Right lobe of liver (tissue), 6 donors: ENCODE measurements around the gene CRYM. TPM values are rescaled to one million over a fixed set of nuclear protein-coding genes. Genes with fewer than 3 reads are reported as not detected.

ENCODE experiments used
- ATAC-seq, 4 donors: fragments of 200-7000 bp; cut with Tn5 transposase; one replicate each; pipeline ENCODE4 v1.9.1; 2020; ENCODE audit warnings: mild to moderate bottlenecking in 4 of 4, moderate library complexity in 4 of 4
- DNase-seq, 3 donors: peaks; one replicate each; pipeline ENCODE4 v3.0.0-alpha.2; 2020
- H3K27ac ChIP-seq, 3 donors: fragments of 200-600 bp; one replicate each; pipeline ENCODE4 v1.8.0; 2022
- H3K27me3 ChIP-seq, 2 donors: fragments of 200-600 bp; one replicate each; pipeline ENCODE4 v1.8.0; 2022
- H3K36me3 ChIP-seq, 4 donors: fragments of 200-600 bp; sonication (generic) in 1 of 4; one replicate each; pipeline versions ENCODE4 v1.5.1 to v1.8.0; 2017 to 2022; ENCODE audit warnings: control low read depth in 1 of 4
- H3K4me1 ChIP-seq, 4 donors: fragments of 200-600 bp; sonication (generic) in 1 of 4; one replicate each; pipeline versions ENCODE4 v1.5.1 to v1.8.0; 2017 to 2022; ENCODE audit warnings: control low read depth in 1 of 4
- H3K4me3 ChIP-seq, 3 donors: fragments of 200-600 bp; one replicate each; pipeline ENCODE4 v1.8.0; 2022
- H3K9me3 ChIP-seq, 4 donors: fragments of 200-600 bp; sonication (generic) in 1 of 4; one replicate each; pipeline versions ENCODE4 v1.5.1 to v1.8.0; 2017 to 2022; ENCODE audit warnings: control low read depth in 1 of 4
- POLR2A ChIP-seq: fragments of 450-650 bp; IDR thresholded peaks from one replicate; pipeline ENCODE4 v1.6.1; 2017; ENCODE audit warnings: antibody characterized with exemption, mild to moderate bottlenecking
- WGBS: methylation state at CpG from one replicate; pipeline ENCODE4 v1.1.6; 2018; ENCODE audit warnings: low coverage, low lambda C conversion rate; ENCODE audit not compliant: insufficient coverage; ENCODE audit errors: missing lambda C conversion rate; 5-methylcytosine and 5-hydroxymethylcytosine counted together
- intact Hi-C, 2 donors: fragments of 100-400 bp; cut with DNase I; formaldehyde crosslinking; loops; one replicate each; pipeline versions ENCODE4 v1.11.2 to v1.14.1; 2022
- total RNA-seq, 6 experiments: library from RNA; depleted of rRNA in 2 of 6; stranded (reverse); fragments of >200 nt in 2 of 6; fragmentation: NEBNext Ultra II Directional in 3 of 6; extraction: Animal tissue kit (Norgen Biotek cat#: 25700) in 3 of 6; gene quantifications; one replicate each; pipeline versions ENCODE4 v1.1.0 to v1.2.4, GENCODE V29; 2016 to 2023
- TF ChIP-seq, protein P1 (sequence below), 4 donors: fragments of 200-600 bp in 3 of 4; fragments of 450-650 bp in 1 of 4; IDR thresholded peaks; one replicate each; pipeline versions ENCODE4 v1.5.1 to v1.8.0; 2016 to 2022; ENCODE audit warnings: antibody characterized with exemption in 4 of 4, mild to moderate bottlenecking in 2 of 4
- donor health status: DM: no; HTN: yes; CAD: no.
- donor health status: DM: no; HTN: no; CAD: no.
- donor health status: DM: no; HTN: no; CAD: no.
- donor health status: DM: no; HTN: yes; CAD: no.
- donor health status: DM: no; HTN: yes; CAD: no.

The CRYM gene
- total RNA-seq, 6 experiments from 2014 or later, result 4.4 to 14.9 (median 5.9) TPM

DNA sequence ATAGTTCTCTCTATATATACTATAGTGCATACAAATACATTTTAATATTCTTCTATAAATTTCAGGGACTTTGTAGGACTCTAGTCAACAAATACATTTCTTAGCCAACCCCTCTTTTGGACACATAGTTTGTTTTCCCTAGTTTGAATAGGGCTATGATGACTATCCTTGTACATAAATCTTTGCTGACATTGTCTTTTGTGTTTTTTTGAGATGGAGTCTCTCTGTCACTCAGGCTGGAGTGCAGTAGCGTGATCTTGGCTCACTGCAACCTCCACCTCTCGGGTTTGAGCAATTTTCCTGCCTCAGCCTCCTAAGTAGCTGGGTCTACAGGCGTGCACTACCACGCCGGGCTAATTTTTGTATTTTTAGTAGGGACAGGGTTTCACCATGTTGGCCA lies 41.3 kb downstream of the CRYM start:
- TF ChIP-seq, protein P1, sequence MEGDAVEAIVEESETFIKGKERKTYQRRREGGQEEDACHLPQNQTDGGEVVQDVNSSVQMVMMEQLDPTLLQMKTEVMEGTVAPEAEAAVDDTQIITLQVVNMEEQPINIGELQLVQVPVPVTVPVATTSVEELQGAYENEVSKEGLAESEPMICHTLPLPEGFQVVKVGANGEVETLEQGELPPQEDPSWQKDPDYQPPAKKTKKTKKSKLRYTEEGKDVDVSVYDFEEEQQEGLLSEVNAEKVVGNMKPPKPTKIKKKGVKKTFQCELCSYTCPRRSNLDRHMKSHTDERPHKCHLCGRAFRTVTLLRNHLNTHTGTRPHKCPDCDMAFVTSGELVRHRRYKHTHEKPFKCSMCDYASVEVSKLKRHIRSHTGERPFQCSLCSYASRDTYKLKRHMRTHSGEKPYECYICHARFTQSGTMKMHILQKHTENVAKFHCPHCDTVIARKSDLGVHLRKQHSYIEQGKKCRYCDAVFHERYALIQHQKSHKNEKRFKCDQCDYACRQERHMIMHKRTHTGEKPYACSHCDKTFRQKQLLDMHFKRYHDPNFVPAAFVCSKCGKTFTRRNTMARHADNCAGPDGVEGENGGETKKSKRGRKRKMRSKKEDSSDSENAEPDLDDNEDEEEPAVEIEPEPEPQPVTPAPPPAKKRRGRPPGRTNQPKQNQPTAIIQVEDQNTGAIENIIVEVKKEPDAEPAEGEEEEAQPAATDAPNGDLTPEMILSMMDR (IDR thresholded peaks at IDR 0.05), result no peak
- TF ChIP-seq POLR2A, result no peak
- peaks cover 0 to 16% (median 3%) of the 10 kb centered on the region in 4 donors for H3K4me1 ChIP-seq
- H3K9me3 ChIP-seq, result no peaks in the 10 kb centered on the region
- DNase-seq (no peak), ATAC-seq (no peak)
- no peaks in the 10 kb centered on the region for H3K36me3 ChIP-seq
- no peak overlapping the region for H3K4me3 ChIP-seq
- H3K27ac ChIP-seq, result no peak overlapping the region
- intact Hi-C loops, result no loop called here
- no peaks in the 10 kb centered on the region for H3K27me3 ChIP-seq
- WGBS, result 87% methylated on average over 5 of the region's 5 CpGs

DNA sequence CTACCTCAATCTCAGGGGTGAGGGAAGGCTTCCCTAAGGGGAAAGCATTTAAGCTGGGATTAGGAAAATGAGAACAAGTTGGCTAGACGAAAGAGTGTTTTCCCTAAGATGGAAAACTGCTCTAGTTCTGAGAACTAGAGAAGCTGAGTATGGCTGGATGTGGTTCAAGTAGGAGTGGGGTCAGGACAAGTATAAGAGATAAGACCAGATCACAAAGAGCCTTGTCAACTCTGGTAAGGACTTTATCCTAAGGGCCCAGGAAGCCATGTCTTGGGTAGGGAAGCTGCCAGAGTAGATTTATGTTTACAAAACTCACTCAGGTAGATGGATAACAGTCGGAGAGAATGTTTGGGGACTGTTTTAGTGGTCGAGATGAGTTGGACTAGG lies 42.9 kb downstream of the CRYM start:
- no peaks in the 10 kb centered on the region for H3K9me3 ChIP-seq
- DNase-seq, result no peak
- peaks cover 0 to 16% (median 7%) of the 10 kb centered on the region in 4 donors for H3K4me1 ChIP-seq
- H3K36me3 ChIP-seq, result no peaks in the 10 kb centered on the region
- H3K4me3 ChIP-seq, result peak overlapping the region; percentile 12 to 67 (median 62)
- no peaks in the 10 kb centered on the region for H3K27me3 ChIP-seq
- no peak for TF ChIP-seq POLR2A
- TF ChIP-seq, protein P1 (IDR thresholded peaks at IDR 0.05), result no peak
- peak overlapping the region in 2 of 3 donors; percentile 63 to 89 for H3K27ac ChIP-seq
- 27% methylated on average over 3 of the region's 3 CpGs for WGBS
- intact Hi-C loops, result no loop called here
- peak in 1 of 4 donors; percentile 5 for ATAC-seq

DNA sequence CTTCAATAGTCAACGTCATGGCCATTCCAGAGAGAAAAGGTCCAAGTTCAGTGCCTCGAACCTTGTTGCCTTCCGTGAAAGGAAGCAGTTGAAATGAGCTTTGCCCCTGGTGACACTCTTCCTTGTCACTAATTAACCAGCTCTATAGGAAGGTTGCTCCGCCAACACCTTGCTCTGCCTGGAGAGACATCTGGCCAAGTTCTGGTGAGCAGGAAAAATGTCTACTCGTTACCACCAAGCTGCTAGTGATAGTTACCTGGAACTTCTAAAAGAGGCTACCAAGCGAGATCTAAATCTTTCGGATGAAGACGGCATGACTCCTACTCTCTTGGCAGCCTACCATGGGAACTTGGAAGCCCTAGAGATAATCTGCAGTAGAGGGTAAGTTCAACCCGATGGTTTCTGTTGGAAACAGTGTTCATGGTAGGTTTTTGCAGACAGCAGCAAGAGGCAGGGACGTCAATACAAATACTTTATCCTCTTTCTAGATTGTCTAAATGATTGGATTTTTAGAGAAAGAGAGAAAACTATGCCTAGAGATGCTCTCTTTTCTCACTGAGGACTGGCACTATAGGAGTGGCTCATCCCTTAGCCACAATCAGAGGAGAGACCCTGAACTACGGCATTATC lies 44.5 kb downstream of the CRYM start, which contains the start of gene ANKS4B:
TSS of gene ANKS4B (plus strand) at position 179 of the 630 bp plus-strand sequence. CDS start at position 218, 39 bp downstream.
- no peaks in the 10 kb centered on the region for H3K36me3 ChIP-seq
- no peaks in the 10 kb centered on the region for H3K27me3 ChIP-seq
- WGBS, result 30% methylated on average over 10 of the region's 11 CpGs
- H3K27ac ChIP-seq, result peak within 1 kb of the TSS; percentile 67 to 89 (median 82)
- intact Hi-C loops, result no loop called here
- peak within 1 kb of the TSS; percentile 41 to 67 (median 62) for H3K4me3 ChIP-seq
- TF ChIP-seq POLR2A, result peak; percentile 72
- TF ChIP-seq, protein P1 (IDR thresholded peaks at IDR 0.05), result no peak
- H3K4me1 ChIP-seq, result peaks cover 0 to 16% (median 7%) of the 10 kb centered on the region in 4 donors
- peak; percentile 88 to 96 (median 92) for ATAC-seq
- peak in 2 of 3 donors; percentile 24 to 81 for DNase-seq
- H3K9me3 ChIP-seq, result no peaks in the 10 kb centered on the region

DNA sequence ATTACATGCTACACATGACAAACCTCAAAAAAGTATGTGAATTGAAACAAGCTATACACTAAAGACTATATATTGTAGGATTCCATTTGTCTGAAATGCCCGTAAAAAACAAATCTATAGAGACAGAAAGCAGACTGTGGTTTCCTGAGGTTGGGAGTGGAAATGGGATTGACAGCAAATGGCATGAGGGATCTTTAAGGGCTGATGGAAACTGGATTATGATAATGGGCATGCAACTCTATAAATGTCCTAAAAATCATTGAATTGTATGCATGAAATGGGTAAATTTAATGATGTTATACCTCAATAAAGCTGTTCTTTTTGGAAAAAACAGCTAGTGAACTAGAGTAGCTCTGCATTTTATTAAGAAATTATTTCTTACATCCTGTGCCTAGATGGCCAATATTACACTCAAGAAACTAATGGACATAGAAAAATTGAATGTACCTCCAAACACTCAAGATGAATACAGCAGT lies 45.0 kb downstream of the CRYM start:
- no peak for TF ChIP-seq POLR2A
- TF ChIP-seq, protein P1 (IDR thresholded peaks at IDR 0.05), result no peak
- peak overlapping the region in 2 of 3 donors; percentile 62 to 67 for H3K4me3 ChIP-seq
- WGBS, result 63% methylated on average over 1 of the region's 1 CpG
- intact Hi-C loops, result no loop called here
- peak overlapping the region in 2 of 3 donors; percentile 82 to 89 for H3K27ac ChIP-seq
- peaks cover 0 to 16% (median 7%) of the 10 kb centered on the region in 4 donors for H3K4me1 ChIP-seq
- no peak for ATAC-seq
- no peak for DNase-seq
- H3K36me3 ChIP-seq, result no peaks in the 10 kb centered on the region
- no peaks in the 10 kb centered on the region for H3K27me3 ChIP-seq
- H3K9me3 ChIP-seq, result no peaks in the 10 kb centered on the region
